Activated naive CD4-positive, alpha-beta T cell treated with anti-CD3 and anti-CD28 coated beads, Interleukin-2, amount 50 U/mL, for 72 hours (primary cell): ENCODE measurements around the gene RAD51B. TPM values are rescaled to one million over a fixed set of nuclear protein-coding genes. Genes with fewer than 3 reads are reported as not detected.

Experiments used
- ATAC-seq, 2 donors: fragments of 150-1000 bp; cut with Tn5 transposase; 2 replicates each; pipeline ENCODE4 v1.10.0; 2021; ENCODE audit warnings: mild to moderate bottlenecking in 2 of 2, moderate library complexity in 2 of 2
- DNase-seq, 2 donors: peaks; one replicate each; pipeline ENCODE4 v3.0.0; 2021 to 2022; ENCODE audit warnings: low spot score in 2 of 2
- H3K27ac Mint-ChIP-seq, 2 donors: one replicate each; pipeline ENCODE4 v1.8.0; 2022; ENCODE audit warnings: mild to moderate bottlenecking in 2 of 2, mixed read lengths in 2 of 2
- H3K36me3 Mint-ChIP-seq, 2 donors: one replicate each; pipeline ENCODE4 v1.8.0; 2022; ENCODE audit warnings: mixed read lengths in 2 of 2
- H3K9me3 Mint-ChIP-seq, 2 donors: one replicate each; pipeline ENCODE4 v1.8.0; 2022; ENCODE audit warnings: mixed read lengths in 2 of 2
- total RNA-seq, 2 donors: library from RNA; stranded (reverse); gene quantifications; one replicate each; pipeline ENCODE4 v1.2.3, GENCODE V29; 2022

Gene RAD51B
- total RNA-seq, 2 donors from 2014 or later: 36.5 to 53.0 TPM

- no peaks in the 10 kb centered on the region for H3K9me3 Mint-ChIP-seq
- DNase-seq (no peak), ATAC-seq (no peak)
- no peaks in the 10 kb centered on the region for H3K36me3 Mint-ChIP-seq
- no peak overlapping the region for H3K27ac Mint-ChIP-seq
Observed at GRCh38 chr14:68551045-68551683, 731.6 kb downstream of the RAD51B start.

GRCh38 chr14:68552075-68552474, 732.5 kb downstream of the RAD51B start:
- Mint-ChIP-seq H3K36me3 (no peaks in the 10 kb centered on the region), H3K9me3 (no peaks in the 10 kb centered on the region), H3K27ac (no peak overlapping the region)
- ATAC-seq (no peak), DNase-seq (no peak)

GRCh38 chr14:68552602-68553001, 733.0 kb downstream of the RAD51B start:
- ATAC-seq: no peak
- H3K27ac Mint-ChIP-seq: no peak overlapping the region
- H3K36me3 Mint-ChIP-seq: no peaks in the 10 kb centered on the region

GRCh38 chr14:68553311-68553710, 733.7 kb downstream of the RAD51B start:
- no peak for ATAC-seq

More at GRCh38 chr14:68552602-68553001, 733.0 kb downstream of the RAD51B start:
- DNase-seq: no peak
- no peaks in the 10 kb centered on the region for H3K9me3 Mint-ChIP-seq

GRCh38 chr14:68554231-68554630, 734.7 kb downstream of the RAD51B start:
- H3K27ac Mint-ChIP-seq: peak overlapping the region in 1 of 2 donors; percentile 7
- no peaks in the 10 kb centered on the region for H3K36me3 Mint-ChIP-seq
- DNase-seq: no peak
- no peaks in the 10 kb centered on the region for H3K9me3 Mint-ChIP-seq
- ATAC-seq: no peak

More at GRCh38 chr14:68553311-68553710, 733.7 kb downstream of the RAD51B start:
- Mint-ChIP-seq H3K9me3 (no peaks in the 10 kb centered on the region), H3K27ac (no peak overlapping the region), H3K36me3 (no peaks in the 10 kb centered on the region)
- no peak for DNase-seq

- no peaks in the 10 kb centered on the region for H3K9me3 Mint-ChIP-seq
- ATAC-seq: no peak
- H3K27ac Mint-ChIP-seq: no peak overlapping the region
Observed at GRCh38 chr14:68556253-68556652, 736.7 kb downstream of the RAD51B start.

GRCh38 chr14:68557648-68558047, 738.1 kb downstream of the RAD51B start:
- Mint-ChIP-seq H3K27ac (no peak overlapping the region), H3K9me3 (no peaks in the 10 kb centered on the region), H3K36me3 (no peaks in the 10 kb centered on the region)
- ATAC-seq (no peak), DNase-seq (no peak)

More at GRCh38 chr14:68556253-68556652, 736.7 kb downstream of the RAD51B start:
- no peak for DNase-seq
- H3K36me3 Mint-ChIP-seq: no peaks in the 10 kb centered on the region

GRCh38 chr14:68558096-68558495, 738.5 kb downstream of the RAD51B start:
- no peak overlapping the region for H3K27ac Mint-ChIP-seq
- H3K9me3 Mint-ChIP-seq: no peaks in the 10 kb centered on the region
- ATAC-seq: no peak
- H3K36me3 Mint-ChIP-seq: no peaks in the 10 kb centered on the region
- DNase-seq: no peak

GRCh38 chr14:68559949-68560348, 740.4 kb downstream of the RAD51B start:
- no peak for ATAC-seq
- H3K36me3 Mint-ChIP-seq: no peaks in the 10 kb centered on the region
- H3K9me3 Mint-ChIP-seq: no peaks in the 10 kb centered on the region

GRCh38 chr14:68561531-68562007, 742.0 kb downstream of the RAD51B start:
- H3K9me3 Mint-ChIP-seq: peaks cover 0 to under 1% of the 10 kb centered on the region in 2 donors
- DNase-seq (no peak), ATAC-seq (no peak)
- H3K36me3 Mint-ChIP-seq: no peaks in the 10 kb centered on the region
- H3K27ac Mint-ChIP-seq: peak overlapping the region in 1 of 2 donors; percentile 31

More at GRCh38 chr14:68559949-68560348, 740.4 kb downstream of the RAD51B start:
- H3K27ac Mint-ChIP-seq: no peak overlapping the region
- no peak for DNase-seq

GRCh38 chr14:68562911-68563250, 743.3 kb downstream of the RAD51B start:
- Mint-ChIP-seq H3K36me3 (no peaks in the 10 kb centered on the region), H3K27ac (no peak overlapping the region), H3K9me3 (peaks cover 0 to 10% of the 10 kb centered on the region in 2 donors)
- no peak for ATAC-seq
- no peak for DNase-seq

- Mint-ChIP-seq H3K27ac (no peak overlapping the region), H3K36me3 (no peaks in the 10 kb centered on the region), H3K9me3 (peaks cover 0 to 10% of the 10 kb centered on the region in 2 donors)
- ATAC-seq (no peak), DNase-seq (no peak)
Observed at GRCh38 chr14:68563251-68564131, 743.9 kb downstream of the RAD51B start.

- H3K9me3 Mint-ChIP-seq: peaks cover 0 to 14% of the 10 kb centered on the region in 2 donors
- no peak overlapping the region for H3K27ac Mint-ChIP-seq
- no peaks in the 10 kb centered on the region for H3K36me3 Mint-ChIP-seq
- no peak for DNase-seq
- ATAC-seq: no peak
Observed at GRCh38 chr14:68564191-68564825, 744.7 kb downstream of the RAD51B start.

- H3K9me3 Mint-ChIP-seq: peaks cover 0 to 14% of the 10 kb centered on the region in 2 donors
- no peak for DNase-seq
Observed at GRCh38 chr14:68564826-68565759, 745.5 kb downstream of the RAD51B start.

GRCh38 chr14:68566075-68566474, 746.5 kb downstream of the RAD51B start:
- Mint-ChIP-seq H3K27ac (peak overlapping the region in 1 of 2 donors; percentile 40), H3K9me3 (peaks cover 0 to 14% of the 10 kb centered on the region in 2 donors), H3K36me3 (no peaks in the 10 kb centered on the region)
- ATAC-seq: no peak
- no peak for DNase-seq

More at GRCh38 chr14:68564826-68565759, 745.5 kb downstream of the RAD51B start:
- ATAC-seq: peak; percentile 22 to 66
- Mint-ChIP-seq H3K36me3 (no peaks in the 10 kb centered on the region), H3K27ac (no peak overlapping the region)
